ENCODE data around the gene PKN3. TPM values are rescaled to one million over a fixed set of nuclear protein-coding genes. Genes with fewer than 3 reads are reported as not detected.
A peak's percentile ranks its signal among the peaks of the same experiment; 100 is the strongest.

Gene PKN3
- total RNA-seq, 1 donor from 2014 or later: 5.7 TPM

DNA sequence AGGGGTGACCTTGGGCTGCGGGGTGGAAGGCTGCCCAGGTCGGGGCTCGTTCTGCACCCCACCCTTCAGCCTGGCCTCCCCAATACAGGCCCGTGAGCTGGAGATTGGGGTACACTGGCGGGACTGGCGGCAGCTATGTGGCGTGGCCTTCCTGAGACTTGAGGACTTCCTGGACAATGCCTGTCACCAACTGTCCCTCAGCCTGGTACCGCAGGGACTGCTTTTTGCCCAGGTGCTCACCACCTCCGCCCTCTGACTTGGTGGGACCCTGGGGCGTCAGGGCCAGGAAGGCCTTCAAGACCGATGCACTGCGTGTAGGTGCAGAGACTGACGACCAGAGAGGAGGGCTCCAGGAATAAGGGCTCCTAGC, 11.1 kb downstream of the PKN3 start:
- peak; percentile 35 for DNase-seq
- no peak for ATAC-seq (ENCODE audit: poor library complexity)
- intact Hi-C loops (cut with DNase I): no loop called here

DNA sequence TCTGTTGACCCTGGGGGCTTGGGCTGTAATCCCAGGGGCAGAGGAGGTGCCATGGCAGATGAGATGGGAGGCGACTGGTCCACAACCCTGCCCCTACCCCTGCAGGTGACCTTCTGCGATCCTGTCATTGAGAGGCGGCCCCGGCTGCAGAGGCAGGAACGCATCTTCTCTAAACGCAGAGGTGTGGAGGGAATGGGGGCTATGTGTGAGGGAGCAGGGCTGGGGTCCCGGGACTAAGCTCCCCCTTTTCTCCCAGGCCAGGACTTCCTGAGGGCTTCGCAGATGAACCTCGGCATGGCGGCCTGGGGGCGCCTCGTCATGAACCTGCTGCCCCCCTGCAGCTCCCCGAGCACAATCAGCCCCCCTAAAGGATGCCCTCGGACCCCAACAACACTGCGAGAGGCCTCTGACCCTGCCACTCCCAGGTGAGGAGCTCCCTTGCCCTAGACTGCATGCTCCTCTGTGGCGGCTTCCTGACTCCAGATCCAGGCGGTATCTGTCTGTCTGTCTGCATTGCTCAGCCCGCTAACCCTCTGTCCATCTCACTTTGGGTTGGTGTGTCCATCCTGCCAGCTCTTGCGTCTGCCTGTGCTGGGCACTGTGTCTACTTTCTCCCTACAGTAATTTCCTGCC, 11.8 kb downstream of the PKN3 start:
- peak; percentile 23 for DNase-seq
- ATAC-seq (ENCODE audit: poor library complexity): no peak
- intact Hi-C loops (cut with DNase I): no loop called here

DNA sequence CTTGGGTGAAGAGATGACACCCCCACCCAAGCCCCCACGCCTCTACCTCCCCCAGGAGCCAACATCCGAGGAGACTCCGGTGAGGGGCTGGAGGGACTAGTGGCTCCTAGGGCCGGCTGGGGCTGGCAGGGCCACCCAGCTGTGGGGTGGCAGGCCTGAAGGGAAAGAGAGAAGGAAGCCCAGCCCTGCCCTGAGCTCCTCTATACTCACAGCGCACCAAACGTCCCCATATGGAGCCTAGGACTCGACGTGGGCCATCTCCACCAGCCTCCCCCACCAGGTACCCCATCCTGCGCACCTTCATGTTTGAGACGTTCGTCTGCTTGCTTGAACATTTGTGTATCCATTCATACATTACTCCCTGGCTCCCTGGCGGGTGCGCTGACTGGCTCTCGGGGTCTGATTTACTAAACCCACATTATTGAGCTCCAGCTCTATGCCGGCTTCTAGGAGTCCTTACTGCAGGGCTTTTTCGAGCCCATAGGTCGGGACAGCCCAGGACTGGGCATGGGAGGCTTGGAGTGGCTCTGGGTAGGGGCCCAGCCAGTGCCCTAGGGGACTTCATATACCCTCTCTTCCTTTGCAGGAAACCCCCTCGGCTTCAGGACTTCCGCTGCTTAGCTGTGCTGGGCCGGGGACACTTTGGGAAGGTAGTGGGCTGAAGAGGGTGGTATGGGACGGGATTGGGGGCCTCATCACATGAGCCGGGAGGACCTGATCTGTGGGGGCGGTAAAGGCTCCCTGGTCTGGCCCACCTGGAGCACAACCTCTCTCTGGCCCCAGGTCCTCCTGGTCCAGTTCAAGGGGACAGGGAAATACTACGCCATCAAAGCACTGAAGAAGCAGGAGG, 12.5 kb downstream of the PKN3 start:
- intact Hi-C loops (cut with DNase I): no loop called here
- DNase-seq (peak; percentile 24), ATAC-seq (ENCODE audit: poor library complexity) (no peak)

DNA sequence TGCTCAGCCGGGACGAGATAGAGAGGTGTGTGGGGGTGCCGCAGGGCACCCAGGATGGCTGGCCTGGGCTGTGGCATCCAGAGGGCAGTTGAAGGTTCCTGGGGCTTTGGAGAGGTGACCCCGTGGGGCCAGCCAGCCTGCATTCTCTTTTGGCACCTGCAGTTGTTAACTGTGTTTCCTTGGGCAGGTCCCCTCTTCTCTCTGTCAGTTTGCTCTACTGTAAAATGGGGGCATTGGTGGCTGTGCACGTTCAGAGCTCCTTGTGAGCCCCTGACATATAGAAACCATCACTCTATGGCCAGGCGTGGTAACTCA, 13.1 kb downstream of the PKN3 start:
- ATAC-seq (ENCODE audit: poor library complexity) (no peak), DNase-seq (peak; percentile 14)
- intact Hi-C loops (cut with DNase I): no loop called here

DNA sequence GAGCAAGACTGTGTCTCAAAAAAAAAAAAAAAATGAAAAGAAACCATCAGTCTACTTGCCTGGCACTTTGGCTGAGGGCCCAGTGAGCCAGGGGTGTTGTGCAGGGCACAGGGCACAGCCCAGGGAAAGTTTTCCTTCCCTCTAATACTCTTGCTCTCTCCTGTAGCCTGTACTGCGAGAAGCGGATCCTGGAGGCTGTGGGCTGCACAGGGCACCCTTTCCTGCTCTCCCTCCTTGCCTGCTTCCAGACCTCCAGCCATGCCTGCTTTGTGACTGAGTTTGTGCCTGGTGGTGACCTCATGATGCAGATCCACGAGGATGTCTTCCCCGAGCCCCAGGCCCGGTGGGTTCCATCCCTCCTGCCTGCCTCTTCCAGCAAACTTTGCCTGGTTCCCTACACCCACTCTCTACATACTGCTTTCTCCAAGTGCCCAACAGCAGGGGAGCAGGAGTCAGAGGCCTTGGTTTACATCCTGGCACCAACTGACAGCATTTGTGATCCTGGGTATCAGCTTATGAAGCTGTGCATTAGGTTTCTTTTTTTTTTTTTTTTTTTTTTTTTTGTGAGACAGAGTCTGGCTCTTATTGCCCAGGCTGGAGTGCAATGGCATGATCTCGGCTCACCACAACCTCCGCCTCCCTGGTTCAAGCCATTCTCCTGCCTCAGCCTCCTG, 14.4 kb downstream of the PKN3 start:
- ATAC-seq (ENCODE audit: poor library complexity) (no peak), DNase-seq (peak; percentile 40)
- intact Hi-C loops (cut with DNase I): no loop called here

DNA sequence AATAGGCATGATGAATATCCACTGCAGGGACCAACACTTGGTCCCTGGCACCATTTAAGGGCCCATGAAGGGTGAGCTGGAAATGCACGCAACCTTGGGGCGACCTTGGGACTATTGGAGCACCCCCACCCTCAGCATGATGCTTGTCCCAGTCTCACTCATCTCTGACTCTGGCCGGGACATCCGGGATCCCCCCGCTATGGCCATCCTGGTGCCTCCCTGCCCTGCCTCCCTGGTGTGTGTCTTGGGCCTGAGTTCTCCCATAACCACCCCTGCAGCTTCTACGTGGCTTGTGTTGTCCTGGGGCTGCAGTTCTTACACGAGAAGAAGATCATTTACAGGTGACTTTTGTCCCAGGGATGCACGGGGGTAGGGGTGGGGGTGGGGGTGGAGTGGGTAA, 15.7 kb downstream of the PKN3 start:
- intact Hi-C loops (cut with DNase I): no loop called here
- ATAC-seq (ENCODE audit: poor library complexity) (no peak), DNase-seq (peak; percentile 25)

DNA sequence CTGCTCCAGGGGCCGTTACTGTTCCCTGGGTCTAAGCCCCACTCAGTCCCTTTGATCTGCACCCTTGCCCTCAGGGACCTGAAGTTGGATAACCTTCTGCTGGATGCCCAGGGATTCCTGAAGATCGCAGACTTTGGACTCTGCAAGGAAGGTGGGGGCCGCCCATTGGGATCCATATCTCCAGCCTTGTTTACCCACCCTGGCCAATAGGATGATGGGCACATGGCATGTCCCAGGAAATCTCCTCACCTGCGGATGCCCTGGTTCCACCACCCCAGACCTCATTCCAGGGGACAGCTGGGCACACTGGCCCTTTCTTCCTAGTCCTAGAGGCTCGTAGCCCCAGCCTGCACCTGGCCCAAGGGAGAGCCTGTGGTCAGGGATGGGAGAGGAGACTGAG, 16.2 kb downstream of the PKN3 start:
- no peak for DNase-seq
- intact Hi-C loops (cut with DNase I): no loop called here
- no peak for ATAC-seq (ENCODE audit: poor library complexity)

DNA sequence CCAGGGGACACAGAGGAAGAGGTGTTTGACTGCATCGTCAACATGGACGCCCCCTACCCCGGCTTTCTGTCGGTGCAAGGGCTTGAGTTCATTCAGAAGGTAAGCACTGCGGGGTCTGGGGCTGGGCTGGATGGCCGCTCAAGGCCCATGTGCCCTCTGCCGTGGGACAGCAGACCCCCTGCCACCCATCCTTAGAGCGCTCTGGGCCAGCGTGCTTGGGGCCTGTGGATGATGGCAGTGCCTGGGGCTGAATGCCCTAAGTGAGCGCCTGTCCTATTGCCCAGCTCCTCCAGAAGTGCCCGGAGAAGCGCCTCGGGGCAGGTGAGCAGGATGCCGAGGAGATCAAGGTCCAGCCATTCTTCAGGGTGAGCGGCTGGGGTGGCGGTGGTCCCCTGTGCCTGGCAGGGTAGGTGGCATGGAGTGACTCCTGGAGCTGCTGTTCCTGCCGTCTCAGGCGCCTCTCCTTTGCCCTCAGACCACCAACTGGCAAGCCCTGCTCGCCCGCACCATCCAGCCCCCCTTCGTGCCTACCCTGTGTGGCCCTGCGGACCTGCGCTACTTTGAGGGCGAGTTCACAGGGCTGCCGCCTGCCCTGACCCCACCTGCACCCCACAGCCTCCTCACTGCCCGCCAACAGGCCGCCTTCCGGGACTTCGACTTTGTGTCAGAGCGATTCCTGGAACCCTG, 17.8 kb downstream of the PKN3 start:
- intact Hi-C loops (cut with DNase I): no loop called here
- DNase-seq: no peak
- no peak for ATAC-seq (ENCODE audit: poor library complexity)

DNA sequence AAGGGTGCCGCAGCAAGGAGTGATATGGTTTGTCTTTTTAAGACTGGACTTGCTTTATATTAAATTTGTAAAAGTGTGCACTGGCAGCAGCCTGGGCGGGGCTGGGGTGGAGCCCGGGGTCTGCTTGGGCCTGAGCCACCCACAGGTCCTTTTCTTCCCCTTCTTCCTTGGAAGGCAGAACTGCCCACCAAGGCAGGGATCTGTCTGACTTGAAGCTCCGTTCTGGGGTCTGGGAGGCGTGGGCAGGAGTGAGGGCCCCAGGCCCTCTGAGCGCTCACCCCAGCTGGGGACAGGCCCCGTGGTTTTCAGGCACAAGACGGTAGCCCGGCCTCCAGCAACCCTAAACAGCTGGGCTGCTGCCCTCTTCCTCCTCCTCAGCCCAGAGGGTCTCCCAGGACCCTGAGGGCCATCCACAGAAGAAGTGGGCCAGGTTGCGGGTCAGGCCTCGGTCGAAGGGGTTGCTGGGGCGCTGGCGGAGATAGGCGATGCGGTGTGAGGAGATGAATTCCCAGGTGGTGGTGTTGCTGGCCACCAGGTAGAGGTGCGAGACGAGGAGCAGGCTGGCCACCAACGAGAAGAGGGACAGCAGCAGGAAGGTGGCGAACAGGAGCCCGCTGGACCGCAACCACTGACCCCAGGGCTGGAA, 18.7 kb downstream of the PKN3 start:
- no peak for ATAC-seq (ENCODE audit: poor library complexity)
- intact Hi-C loops (cut with DNase I): no loop called here
- DNase-seq: no peak

DNA sequence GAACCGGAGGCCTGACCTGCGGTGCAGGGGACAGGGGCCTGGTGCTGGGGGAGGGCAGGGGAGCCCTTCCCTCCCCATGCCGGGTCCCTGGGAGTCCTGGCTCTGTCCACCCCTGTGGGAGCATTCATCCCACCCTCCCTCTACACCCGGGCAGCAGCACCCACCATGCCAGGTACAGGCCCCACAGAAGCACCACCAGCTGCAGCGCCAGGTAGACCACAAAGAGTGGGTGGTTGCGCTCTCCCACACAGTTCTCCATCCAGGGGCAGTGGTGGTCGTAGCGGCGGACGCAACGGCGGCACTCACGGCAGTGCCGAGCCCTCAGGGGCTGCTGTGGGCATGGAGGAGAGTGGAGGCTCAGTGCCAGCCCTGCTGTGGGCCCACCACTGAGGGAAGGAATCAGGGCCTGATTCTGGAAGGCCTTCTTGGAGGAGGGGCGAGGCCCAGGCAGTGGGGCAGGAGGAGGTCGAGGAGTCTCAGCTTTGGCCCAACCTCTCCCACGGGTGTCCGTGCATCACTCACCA, 19.2 kb downstream of the PKN3 start:
- DNase-seq (no peak), ATAC-seq (ENCODE audit: poor library complexity) (no peak)
- intact Hi-C loops (cut with DNase I): no loop called here

DNA sequence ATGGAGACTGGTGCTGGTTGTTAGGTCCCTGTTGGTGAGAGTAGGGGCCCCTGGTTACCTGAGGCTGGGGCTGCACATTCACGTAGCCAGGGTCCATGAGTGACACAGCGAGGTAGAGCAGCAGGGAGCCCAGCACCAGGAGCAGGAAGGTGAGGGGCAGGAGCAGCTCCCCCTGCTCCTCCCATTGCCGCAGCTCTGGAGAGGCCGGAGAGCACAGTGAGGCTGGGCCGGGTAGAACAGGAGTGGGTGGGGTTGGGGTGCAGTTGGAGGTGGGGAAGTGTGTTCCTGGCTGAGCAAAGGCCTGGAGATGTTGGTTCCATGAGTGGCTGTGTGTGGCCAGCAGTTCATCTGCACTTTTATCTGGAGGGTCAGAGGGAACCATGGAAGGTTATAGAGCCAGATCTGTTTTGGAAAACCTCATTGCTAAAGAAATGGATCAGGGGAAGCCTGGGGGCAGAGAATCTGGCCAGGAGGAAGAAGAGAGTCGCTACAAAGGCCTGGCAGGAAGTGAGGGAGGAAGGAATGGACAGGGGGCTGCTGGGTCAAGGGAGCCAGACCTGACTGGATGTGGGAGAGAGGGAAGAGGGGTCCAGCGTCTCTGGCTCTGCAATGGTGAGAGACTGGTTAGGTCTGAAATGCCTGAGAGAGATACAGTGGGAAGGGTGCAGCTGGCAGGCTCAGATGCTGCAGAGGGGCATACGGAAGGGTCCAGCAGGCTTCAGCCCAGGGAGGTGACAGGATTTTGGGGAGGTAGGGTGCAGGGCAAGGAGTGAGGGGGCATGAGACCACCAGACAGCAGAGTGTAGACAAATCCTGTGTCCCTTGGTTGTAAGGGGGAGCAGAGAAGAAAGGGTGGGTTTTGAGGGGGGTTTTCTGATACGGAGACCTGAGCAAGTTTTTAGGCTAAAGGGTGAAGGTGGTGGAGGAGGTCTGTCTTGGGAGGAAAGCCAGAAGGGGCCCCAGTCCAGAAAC, 20.4 kb downstream of the PKN3 start:
- intact Hi-C loops (cut with DNase I): no loop called here
- no peak for DNase-seq
- no peak for ATAC-seq (ENCODE audit: poor library complexity)

DNA sequence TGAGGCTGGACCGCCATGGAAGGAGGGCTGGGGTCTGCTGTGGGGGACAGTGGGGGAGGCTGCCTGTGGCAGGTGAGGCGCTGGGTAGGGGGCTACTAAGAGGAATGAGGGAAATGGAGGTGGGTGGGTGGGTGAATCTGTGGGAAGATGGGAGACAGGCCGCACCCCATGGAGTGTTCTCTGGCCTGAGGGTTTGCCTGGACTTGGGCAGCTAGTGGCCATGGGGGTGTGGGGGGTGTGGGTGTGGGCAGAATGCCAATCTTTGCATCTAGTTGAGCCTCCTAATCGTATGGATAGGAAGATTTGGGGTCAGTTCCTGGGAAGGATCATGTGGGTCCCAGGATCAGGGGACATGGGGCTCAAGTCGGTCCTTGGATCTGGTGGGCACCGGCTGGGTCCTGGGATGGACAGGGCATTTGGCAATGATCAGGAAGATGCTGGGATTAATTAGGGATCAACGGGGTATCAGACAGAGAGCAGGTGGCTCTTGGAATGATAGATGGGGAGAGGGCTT, 21.1 kb downstream of the PKN3 start:
- ATAC-seq (ENCODE audit: poor library complexity) (no peak), DNase-seq (no peak)
- intact Hi-C loops (cut with DNase I): no loop called here

DNA sequence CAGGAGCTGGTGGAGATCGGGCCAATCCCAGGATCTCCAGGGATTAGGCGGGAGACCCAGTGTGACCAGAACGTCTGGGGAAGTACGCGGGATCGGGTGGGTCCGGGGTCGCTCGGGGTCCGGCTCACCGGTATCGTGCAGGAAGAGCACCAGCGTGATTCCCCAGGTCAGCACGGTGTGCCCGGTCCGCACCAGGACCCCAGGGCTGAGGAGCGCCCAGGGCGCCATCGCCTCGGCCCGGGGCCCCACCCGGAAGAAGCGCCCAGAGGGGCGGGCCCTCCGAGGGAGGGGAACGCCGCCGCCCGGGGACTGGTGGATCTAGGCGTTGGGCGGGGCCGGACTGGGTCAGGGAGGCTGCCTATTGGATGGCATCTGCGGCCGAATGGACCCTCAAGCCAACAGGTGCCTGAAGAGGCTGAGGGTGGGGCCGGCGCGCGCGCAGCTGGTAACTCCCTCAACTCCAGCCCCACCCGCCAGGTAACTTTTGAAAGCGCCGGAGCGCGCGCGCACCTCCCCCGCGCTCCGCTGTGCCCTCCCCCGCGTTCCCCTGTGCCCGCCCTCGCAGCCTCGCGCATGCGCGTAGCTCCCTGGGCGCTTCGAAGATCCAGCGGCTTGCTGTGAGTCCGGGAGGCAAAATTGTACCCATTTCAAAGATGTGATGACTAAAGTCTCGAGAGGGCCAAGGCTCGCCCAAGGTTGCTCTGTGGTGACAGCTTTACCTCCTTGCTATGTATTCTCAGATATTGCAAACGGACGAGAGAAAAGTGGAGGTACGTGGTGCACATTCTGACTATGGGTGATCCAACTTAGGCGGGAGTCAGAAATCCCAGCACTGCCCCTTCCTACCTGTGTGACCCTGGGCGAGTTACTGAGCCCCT, 21.8 kb downstream of the PKN3 start, which contains the start of gene ZDHHC12:
TSS of gene ZDHHC12 (minus strand) at position 262 of the 878 bp plus-strand sequence. CDS start at position 228, 34 bp downstream.
- intact Hi-C loops (cut with DNase I): no loop called here
- peak; percentile 97 for ATAC-seq (ENCODE audit: poor library complexity)

DNA sequence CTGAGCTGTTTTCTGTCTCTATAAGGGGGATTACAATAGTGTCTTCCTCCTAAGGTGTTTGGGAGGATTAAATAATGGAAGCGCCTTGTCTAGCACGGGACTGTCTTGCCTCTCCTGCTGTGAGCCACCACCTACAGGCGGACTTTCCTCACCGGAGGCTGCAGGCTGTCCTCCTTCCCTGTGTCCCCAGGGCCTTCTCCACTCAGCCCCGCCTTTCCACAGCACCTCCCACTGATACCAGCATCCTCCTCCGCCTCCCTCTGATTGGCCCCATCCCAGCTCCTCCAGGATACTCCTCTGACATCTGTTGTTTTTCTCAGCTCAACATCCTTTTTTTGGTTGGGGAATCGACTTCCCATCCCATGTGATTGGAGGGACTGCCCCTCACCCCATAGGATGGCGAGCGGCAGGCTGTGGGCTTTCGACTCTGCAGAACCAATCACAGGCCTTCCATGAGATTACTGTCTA, 22.5 kb downstream of the PKN3 start:
- intact Hi-C loops (cut with DNase I): no loop called here

More for the DNA sequence above, 21.8 kb downstream of the PKN3 start, which contains the start of gene ZDHHC12:
- DNase-seq: peak; percentile 98

DNA sequence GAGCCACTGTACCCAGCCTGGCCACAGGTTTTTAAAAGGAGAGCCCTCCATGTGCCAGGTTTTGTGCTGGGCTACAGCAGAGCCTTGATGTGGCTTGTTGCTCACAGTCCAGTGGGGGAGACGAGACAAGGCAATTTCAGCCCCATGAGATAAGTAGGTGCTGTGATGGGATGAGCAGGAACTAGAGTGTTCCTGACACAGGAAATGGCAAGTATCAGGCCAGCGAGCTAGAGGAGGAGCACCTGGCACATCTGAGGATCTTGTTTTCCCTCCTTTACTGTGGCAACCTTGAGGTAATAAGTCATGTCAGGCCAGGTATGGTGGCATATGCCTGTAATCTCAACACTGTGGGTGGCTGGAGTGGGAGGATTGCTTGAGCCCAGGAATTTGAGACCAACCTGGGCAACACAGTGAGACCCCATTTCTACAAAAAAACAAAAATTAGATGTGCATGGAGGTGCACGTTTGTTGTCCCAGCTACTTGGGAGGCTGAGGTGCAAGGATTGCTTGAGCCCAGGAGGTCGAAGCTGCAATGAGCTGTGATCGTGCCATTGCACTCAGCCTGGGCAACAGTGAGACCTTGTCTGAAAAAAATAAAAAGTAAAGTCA, 25.4 kb downstream of the PKN3 start:
- ATAC-seq (ENCODE audit: poor library complexity) (no peak), DNase-seq (no peak)
- intact Hi-C loops (cut with DNase I): no loop called here

More for the DNA sequence above, 22.5 kb downstream of the PKN3 start:
- DNase-seq (peak; percentile 83), ATAC-seq (ENCODE audit: poor library complexity) (peak; percentile 54)

DNA sequence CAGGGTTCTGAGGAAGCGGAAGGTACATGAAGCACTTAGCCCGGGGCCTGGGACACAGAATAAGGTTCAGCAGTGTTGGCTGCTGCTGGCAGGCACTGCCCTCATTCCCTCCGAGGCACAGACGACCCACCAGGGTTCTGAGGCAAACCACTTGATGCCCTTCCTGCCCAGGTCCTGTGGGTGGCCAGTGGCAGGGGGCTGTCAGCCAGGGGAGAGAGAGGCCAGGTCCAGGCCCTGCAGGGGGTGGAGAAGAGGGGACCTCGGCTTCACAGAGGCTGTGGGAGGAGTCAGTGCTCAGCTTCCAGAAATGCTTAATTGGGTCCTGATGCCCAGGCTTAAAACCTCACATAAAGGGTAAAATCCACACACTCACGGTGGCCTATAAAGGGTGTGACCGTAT, 26.0 kb downstream of the PKN3 start:
- DNase-seq (no peak), ATAC-seq (ENCODE audit: poor library complexity) (no peak)
- intact Hi-C loops (cut with DNase I): no loop called here

Measured in Right ventricle myocardium superior (tissue), 1 donor.